Nephron (organoid): ENCODE data around the gene RIPK3.

Experiments
- H3K27ac Mint-ChIP-seq, 3 experiments: 2 replicates each; pipeline ENCODE4 v1.8.0; 2020; ENCODE audit warnings: mixed read lengths in 3 of 3, mild to moderate bottlenecking in 2 of 3, moderate library complexity in 1 of 3
- H3K27me3 Mint-ChIP-seq: 2 replicates; pipeline ENCODE4 v1.8.0; 2021; ENCODE audit warnings: low read depth, mild to moderate bottlenecking, moderate library complexity, mixed read lengths
- H3K36me3 Mint-ChIP-seq: 2 replicates; pipeline ENCODE4 v1.8.0; 2020; ENCODE audit warnings: low read depth, mixed read lengths
- H3K4me1 Mint-ChIP-seq: 2 replicates; pipeline ENCODE4 v1.8.0; 2020; ENCODE audit warnings: mixed read lengths
- H3K4me3 Mint-ChIP-seq, 3 experiments: 2 replicates each; pipeline ENCODE4 v1.8.0; 2020; ENCODE audit warnings: mild to moderate bottlenecking in 3 of 3, mixed read lengths in 3 of 3, moderate library complexity in 2 of 3
- H3K9me3 Mint-ChIP-seq: 2 replicates; pipeline ENCODE4 v1.8.0; 2020; ENCODE audit warnings: mixed read lengths
- TF ChIP-seq, protein P1 (sequence below), 3 experiments: fragments of 200-600 bp; sonication (generic); IDR thresholded peaks; one replicate each; pipeline ENCODE4 v1.5.0; 2021; ENCODE audit warnings: antibody characterized with exemption in 3 of 3; ENCODE audit not compliant: unreplicated experiment in 3 of 3

Gene RIPK3

DNA sequence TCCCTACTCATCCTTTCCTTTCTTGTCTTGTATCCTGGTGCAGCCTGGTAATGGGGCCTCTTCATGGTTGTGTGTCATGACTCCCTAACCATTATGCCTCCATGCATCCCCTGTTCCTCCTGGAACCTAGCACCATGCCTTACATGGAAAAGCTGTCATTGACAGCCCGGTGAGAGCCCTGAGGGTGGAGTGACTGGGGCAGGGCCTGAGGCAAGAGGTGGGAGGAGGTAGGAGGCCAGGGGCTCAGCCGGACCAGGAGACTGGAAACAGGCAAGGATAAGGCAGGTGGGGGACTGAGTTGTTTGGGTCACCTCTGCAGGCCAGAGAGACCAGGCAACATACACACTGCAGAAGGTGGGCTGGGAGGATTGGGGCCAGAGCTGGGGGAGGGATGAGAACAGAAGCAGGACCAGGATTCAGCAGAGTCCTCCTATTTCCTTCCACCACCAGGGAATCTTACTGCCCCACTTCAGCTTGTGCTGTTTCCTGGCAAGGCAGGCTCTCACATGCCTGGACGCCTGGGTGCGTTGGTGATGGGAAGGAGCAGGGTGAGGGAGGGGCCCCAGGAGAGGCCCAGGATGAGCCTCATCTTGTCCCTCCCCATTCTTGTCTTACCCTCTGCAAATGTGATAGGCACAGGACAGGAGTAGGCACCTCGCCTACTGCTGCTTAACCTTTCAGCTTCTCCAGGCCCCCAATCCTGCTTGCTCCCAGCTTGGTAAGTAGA is 30.1 kb downstream of the RIPK3 start, which contains the start of gene LTB4R2:
TSS of gene LTB4R2 (plus strand) at position 603 of the 727 bp plus-strand sequence. CDS start 525 bp downstream, outside the sequence.
- peaks cover 33% of the 10 kb centered on the region for H3K36me3 Mint-ChIP-seq
- TF ChIP-seq, protein P1, sequence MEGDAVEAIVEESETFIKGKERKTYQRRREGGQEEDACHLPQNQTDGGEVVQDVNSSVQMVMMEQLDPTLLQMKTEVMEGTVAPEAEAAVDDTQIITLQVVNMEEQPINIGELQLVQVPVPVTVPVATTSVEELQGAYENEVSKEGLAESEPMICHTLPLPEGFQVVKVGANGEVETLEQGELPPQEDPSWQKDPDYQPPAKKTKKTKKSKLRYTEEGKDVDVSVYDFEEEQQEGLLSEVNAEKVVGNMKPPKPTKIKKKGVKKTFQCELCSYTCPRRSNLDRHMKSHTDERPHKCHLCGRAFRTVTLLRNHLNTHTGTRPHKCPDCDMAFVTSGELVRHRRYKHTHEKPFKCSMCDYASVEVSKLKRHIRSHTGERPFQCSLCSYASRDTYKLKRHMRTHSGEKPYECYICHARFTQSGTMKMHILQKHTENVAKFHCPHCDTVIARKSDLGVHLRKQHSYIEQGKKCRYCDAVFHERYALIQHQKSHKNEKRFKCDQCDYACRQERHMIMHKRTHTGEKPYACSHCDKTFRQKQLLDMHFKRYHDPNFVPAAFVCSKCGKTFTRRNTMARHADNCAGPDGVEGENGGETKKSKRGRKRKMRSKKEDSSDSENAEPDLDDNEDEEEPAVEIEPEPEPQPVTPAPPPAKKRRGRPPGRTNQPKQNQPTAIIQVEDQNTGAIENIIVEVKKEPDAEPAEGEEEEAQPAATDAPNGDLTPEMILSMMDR (IDR thresholded peaks at IDR 0.05; ENCODE audit: unreplicated experiment in 3 of 3) = no peak
- H3K27ac Mint-ChIP-seq = no peak within 1 kb of the TSS
- no peaks in the 10 kb centered on the region for H3K9me3 Mint-ChIP-seq
- H3K4me1 Mint-ChIP-seq = peaks cover 5% of the 10 kb centered on the region
- no peaks in the 10 kb centered on the region for H3K27me3 Mint-ChIP-seq
- no peak within 1 kb of the TSS for H3K4me3 Mint-ChIP-seq

DNA sequence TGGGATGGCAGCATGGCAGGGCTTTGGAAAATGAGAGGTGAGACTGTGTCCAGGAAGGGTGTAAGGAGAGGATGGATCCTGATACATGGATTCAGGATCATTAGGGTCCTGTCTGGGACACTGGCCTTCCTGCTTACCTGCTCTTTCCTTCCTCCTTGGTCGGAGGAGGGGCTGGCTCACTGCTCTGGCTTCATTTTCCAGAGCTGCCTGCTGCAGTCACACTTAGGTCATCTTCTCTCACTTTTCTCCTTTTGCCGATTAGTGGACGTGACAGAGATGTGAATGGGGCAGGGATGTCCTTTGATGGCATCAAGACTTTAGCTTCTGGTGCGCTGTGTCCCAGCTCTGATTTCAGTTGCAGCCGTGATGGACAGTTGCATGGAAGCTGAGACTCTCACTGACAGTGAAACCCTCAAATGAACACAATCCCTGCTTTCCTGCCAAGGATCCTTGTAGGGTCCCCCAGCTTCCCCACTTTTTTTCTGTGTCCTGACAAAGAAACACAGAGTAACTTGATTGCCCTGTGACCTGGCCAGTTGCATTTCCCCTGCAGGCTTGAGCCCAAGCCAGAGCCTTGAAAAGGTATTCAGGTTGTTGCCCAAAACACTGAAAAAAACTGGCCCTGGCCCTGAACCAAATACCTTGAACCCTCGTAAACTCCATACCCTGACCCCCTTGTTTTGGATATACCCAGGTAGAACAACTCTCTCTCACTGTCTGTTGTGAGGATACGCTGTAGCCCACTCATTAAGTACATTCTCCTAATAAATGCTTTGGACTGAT is 31.3 kb downstream of the RIPK3 start:
- Mint-ChIP-seq H3K9me3 (no peaks in the 10 kb centered on the region), H3K27me3 (no peaks in the 10 kb centered on the region), H3K4me3 (no peak overlapping the region), H3K36me3 (peaks cover 44% of the 10 kb centered on the region), H3K27ac (peak overlapping the region; percentile 39 to 90 (median 45)), H3K4me1 (peaks cover 5% of the 10 kb centered on the region)
- TF ChIP-seq, protein P1 (IDR thresholded peaks at IDR 0.05; ENCODE audit: unreplicated experiment in 3 of 3) = peak in 1 of 3 experiments; percentile 21

DNA sequence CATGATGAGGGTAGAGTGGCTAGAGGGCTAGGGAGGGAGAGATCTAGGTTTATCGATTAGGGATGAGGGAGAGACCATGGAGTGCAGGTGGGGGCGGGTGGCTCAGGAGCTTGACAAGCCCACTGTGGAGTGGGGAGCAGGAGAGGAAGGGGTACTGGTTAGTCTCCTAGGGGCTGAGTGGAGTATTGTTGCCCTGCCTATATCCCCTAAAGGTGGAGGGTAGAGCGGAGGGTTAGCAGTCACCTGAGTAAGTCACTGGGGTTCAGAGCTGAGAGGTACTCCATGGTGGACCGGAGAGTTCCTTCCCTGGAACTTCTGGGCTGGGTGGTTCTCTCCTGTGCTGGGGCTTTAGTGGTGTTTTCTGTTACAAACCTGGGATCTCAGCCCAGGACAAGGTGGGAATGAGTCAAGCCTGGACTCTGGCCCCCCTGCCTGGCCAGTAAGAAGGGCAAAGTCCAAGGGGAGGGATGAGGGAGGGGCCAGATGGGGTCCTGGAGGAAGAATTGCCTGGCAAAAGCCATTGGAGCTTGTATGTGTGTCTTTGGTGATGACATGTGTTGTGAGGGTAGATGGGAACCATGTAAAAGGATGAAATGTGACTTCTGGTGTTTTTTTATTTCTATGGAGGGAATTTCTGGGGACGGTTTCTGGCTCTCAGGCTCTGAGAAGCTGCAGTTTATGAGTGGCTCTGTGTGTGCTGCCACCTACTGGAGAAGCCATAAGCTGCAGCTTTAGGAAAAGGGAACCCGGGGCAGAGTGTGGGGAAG is 32.0 kb downstream of the RIPK3 start, which contains the start of gene CIDEB:
TSS of gene CIDEB (minus strand) at position 403 of the 767 bp plus-strand sequence. CDS start at position 284, 119 bp downstream.
- Mint-ChIP-seq H3K4me1 (peaks cover 5% of the 10 kb centered on the region), H3K27me3 (no peaks in the 10 kb centered on the region), H3K36me3 (peaks cover 50% of the 10 kb centered on the region), H3K27ac (peak within 1 kb of the TSS; percentile 39 to 90 (median 45)), H3K4me3 (peak within 1 kb of the TSS in 2 of 3 experiments; percentile 12 to 65), H3K9me3 (no peaks in the 10 kb centered on the region)
- TF ChIP-seq, protein P1 (IDR thresholded peaks at IDR 0.05; ENCODE audit: unreplicated experiment in 3 of 3) = peak; percentile 87 to 95 (median 90)

DNA sequence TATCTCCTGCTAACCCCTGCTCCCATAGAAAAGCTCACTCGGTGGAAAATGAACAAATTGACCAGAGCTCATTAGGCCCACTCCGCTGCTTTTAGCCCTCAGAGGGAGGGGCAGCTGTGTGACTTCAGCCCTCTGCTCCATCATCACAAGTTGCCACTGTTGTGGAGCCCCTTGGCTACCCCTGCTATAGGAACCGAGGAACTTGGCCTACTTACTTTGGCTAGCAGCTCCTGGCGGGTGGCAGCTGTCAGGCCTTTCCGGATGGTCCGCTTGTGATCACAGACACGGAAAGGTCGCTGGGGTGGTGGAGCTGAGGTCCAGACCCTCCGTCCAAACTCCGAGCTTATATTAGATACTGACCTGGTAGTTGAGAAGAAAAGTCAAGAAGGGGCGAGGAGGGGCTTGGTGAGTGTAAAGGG is 32.6 kb downstream of the RIPK3 start:
- Mint-ChIP-seq H3K27me3 (no peaks in the 10 kb centered on the region), H3K4me3 (peak overlapping the region in 2 of 3 experiments; percentile 5 to 65), H3K27ac (peak overlapping the region; percentile 39 to 90 (median 45)), H3K9me3 (no peaks in the 10 kb centered on the region), H3K4me1 (peaks cover 5% of the 10 kb centered on the region), H3K36me3 (peaks cover 51% of the 10 kb centered on the region)
- TF ChIP-seq, protein P1 (IDR thresholded peaks at IDR 0.05; ENCODE audit: unreplicated experiment in 3 of 3) = no peak

DNA sequence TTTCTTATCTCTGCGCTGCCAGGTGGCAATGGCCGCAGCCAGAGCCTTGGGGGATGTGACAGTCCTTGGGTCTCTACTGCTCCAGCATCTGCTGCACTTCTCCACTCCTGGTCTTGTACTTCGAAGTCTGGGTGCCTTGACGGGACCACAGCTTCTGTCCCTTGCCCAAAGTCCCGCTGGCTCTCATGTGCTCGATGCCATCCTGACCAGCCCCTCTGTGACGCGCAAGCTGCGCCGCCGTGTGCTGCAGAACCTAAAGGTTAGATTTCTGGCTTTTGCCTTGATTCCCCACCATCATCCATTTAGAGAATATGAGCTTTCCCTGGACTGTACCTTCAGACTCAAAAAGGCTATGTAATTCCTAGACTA is 35.8 kb downstream of the RIPK3 start:
- peaks cover 55% of the 10 kb centered on the region for H3K36me3 Mint-ChIP-seq
- no peak overlapping the region for H3K27ac Mint-ChIP-seq
- H3K9me3 Mint-ChIP-seq = no peaks in the 10 kb centered on the region
- no peak overlapping the region for H3K4me3 Mint-ChIP-seq
- no peaks in the 10 kb centered on the region for H3K27me3 Mint-ChIP-seq
- TF ChIP-seq, protein P1 (IDR thresholded peaks at IDR 0.05; ENCODE audit: unreplicated experiment in 3 of 3) = no peak
- peaks cover 19% of the 10 kb centered on the region for H3K4me1 Mint-ChIP-seq
